ENCODE results near the gene FKBP1B. TPM values are rescaled to one million over a fixed set of nuclear protein-coding genes. Genes with fewer than 3 reads are reported as not detected.
A peak's percentile ranks its signal among the peaks of the same experiment; 100 is the strongest.

The FKBP1B gene
- total and polyA plus RNA-seq, 2 experiments from 2014 or later, result 43.1 to 46.3 TPM

DNA sequence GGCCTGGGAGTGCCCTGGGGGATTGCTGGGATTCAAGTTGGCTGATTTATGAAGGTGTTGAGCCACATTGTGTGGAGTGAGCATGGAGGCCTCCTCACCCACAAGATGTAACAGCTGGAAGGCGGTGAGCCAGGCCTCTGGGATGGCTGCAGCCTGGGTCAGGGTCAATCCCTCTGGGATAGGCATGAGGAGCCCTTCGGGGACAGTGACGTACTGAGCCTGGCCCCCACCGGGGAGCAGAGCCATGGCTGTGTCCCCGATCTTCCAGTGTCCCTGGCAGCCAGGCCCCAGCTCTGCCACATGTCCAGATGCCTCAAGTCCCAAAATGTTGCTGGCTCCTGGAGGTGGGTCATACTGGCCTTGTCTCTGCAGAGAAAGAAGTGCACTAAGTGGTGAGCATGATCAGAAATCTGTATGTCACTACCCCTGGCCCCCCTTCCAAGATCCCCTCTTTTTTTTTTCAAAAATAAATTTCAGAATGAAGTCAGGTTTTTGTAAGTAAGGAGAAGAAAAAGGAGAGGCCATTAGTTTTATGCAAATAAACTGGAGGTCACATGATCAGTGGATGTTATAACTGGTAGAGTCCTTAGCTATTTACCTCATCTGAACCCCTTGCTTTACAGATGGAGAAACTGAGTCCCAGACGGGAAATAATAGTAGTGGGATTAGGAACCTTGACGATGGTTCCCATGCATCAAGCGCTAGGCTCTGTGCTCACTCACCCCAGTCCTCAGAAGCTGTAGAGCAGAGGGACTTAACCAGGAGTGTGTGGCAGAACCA is 33.4 kb downstream of the FKBP1B start:
- TF ChIP-seq, protein P1, sequence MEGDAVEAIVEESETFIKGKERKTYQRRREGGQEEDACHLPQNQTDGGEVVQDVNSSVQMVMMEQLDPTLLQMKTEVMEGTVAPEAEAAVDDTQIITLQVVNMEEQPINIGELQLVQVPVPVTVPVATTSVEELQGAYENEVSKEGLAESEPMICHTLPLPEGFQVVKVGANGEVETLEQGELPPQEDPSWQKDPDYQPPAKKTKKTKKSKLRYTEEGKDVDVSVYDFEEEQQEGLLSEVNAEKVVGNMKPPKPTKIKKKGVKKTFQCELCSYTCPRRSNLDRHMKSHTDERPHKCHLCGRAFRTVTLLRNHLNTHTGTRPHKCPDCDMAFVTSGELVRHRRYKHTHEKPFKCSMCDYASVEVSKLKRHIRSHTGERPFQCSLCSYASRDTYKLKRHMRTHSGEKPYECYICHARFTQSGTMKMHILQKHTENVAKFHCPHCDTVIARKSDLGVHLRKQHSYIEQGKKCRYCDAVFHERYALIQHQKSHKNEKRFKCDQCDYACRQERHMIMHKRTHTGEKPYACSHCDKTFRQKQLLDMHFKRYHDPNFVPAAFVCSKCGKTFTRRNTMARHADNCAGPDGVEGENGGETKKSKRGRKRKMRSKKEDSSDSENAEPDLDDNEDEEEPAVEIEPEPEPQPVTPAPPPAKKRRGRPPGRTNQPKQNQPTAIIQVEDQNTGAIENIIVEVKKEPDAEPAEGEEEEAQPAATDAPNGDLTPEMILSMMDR (IDR thresholded peaks at IDR 0.05; ENCODE audit: low read depth, low read length), result no peak

DNA sequence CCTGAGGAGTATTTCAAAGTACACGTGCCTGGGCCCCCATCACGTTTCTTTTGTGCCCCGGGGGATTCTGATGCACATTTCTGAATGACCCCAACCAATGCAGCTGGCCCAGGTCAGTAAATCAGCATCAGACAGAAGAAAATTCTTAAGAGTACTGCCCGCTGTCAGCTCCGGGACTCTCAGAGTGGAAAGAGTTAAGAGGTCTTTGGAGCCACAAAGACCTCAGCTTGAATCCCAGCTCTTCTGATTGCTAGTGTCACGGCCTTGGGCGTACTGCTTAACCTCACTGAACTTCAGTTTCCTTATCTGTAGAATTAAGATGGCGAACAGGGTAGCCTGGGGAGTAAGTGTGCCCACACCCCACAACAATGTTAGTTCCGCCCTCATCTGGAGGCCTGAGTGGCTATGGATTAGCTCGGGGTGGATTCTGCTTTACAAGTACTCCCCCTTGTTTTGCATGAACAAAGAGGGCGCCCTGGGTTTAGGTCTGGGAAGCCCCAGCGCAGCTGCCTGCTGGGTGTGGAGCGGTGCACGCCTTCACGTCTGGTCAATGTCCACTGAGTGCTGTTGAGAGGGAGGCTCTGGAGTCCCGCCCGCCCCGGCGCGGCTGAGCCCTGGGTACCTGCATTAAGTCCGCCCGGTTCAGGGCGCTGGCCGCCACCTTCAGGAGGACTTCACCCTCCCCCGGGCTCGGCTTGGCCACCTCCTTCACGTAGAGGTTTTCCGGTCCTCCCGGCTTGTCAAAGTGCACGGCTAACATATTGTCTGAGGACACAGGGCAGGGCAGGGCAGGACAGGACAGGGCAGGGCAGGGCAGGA is 34.2 kb downstream of the FKBP1B start:
- Histone ChIP-seq H3K4me3 (peak overlapping the region; percentile 45), H3K27me3 (no peaks in the 10 kb centered on the region), H3K9me3 (ENCODE audit: low read depth) (no peaks in the 10 kb centered on the region), H3K27ac (peak overlapping the region; percentile 84), H3K4me1 (ENCODE audit: low read depth) (peaks cover 4% of the 10 kb centered on the region), H3K36me3 (peaks cover 3% of the 10 kb centered on the region)
- TF ChIP-seq, protein P1 (IDR thresholded peaks at IDR 0.05; ENCODE audit: low read depth, low read length), result no peak
- peak; percentile 87 to 95 for DNase-seq (ENCODE audit: low read depth in 1 of 2, low spot score in 1 of 2)

More for the DNA sequence above, 33.4 kb downstream of the FKBP1B start:
- Histone ChIP-seq H3K4me1 (ENCODE audit: low read depth) (peaks cover 4% of the 10 kb centered on the region), H3K27ac (peak overlapping the region; percentile 84), H3K27me3 (no peaks in the 10 kb centered on the region), H3K4me3 (peak overlapping the region; percentile 45), H3K36me3 (peaks cover 3% of the 10 kb centered on the region), H3K9me3 (ENCODE audit: low read depth) (no peaks in the 10 kb centered on the region)
- DNase-seq (ENCODE audit: low read depth in 1 of 2, low spot score in 1 of 2), result no peak

- Histone ChIP-seq H3K36me3 (peaks cover 3% of the 10 kb centered on the region), H3K4me1 (ENCODE audit: low read depth) (peaks cover 4% of the 10 kb centered on the region), H3K27ac (peak within 1 kb of the TSS; percentile 84), H3K4me3 (peak within 1 kb of the TSS; percentile 45), H3K27me3 (no peaks in the 10 kb centered on the region), H3K9me3 (ENCODE audit: low read depth) (no peaks in the 10 kb centered on the region)
- TF ChIP-seq, protein P1 (IDR thresholded peaks at IDR 0.05; ENCODE audit: low read depth, low read length), result peak; percentile 89
- DNase-seq (ENCODE audit: low read depth in 1 of 2, low spot score in 1 of 2), result peak; percentile 92 to 95
These were observed 35.1 kb downstream of the FKBP1B start, which contains the start of gene TP53I3 for GRCh38 chr2:24084386-24085199. Gene TP53I3, minus strand, starts transcription at chr2:24084834. Its CDS starts 508 bp downstream, at chr2:24084326.

DNA sequence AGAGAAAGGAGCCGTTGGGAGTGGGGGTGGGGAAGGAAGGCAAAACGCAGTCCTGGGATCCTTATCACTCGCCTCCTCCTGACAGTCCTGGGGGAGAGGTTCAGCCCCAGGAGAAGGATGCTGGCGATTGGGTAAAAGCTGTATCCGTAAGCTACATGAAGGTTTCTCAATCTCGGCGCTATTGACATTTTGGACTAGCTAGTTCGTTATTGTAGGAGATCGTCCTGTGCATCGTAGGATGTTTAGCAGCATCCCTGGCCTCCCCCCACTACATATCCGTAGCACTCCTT is 35.6 kb downstream of the FKBP1B start:
- H3K27ac ChIP-seq, result peak overlapping the region; percentile 84
- DNase-seq (ENCODE audit: low read depth in 1 of 2, low spot score in 1 of 2), result no peak
- TF ChIP-seq, protein P1 (IDR thresholded peaks at IDR 0.05; ENCODE audit: low read depth, low read length), result no peak

DNA sequence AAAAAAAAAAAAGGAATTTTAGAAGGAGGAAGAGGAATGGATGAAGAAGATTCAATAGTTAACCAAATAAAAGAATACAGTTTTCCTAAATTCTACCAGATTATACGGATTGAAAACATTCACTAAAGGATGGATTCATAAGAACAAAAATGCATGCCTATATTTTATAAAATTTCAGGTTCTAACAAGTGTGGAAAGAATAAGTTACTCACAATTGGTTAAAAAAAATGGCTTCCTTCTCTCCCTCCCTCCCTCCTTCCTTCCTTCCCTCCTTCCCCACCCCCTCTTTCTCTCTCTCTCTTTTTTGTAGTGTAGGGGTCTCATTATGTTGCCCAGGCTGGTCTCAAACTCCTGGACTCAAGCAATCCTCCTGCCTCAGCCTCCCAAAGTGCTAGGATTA is 36.7 kb downstream of the FKBP1B start:
- Histone ChIP-seq H3K4me3 (no peak overlapping the region), H3K27me3 (no peaks in the 10 kb centered on the region), H3K36me3 (peaks cover 3% of the 10 kb centered on the region), H3K4me1 (ENCODE audit: low read depth) (peaks cover 4% of the 10 kb centered on the region), H3K9me3 (ENCODE audit: low read depth) (no peaks in the 10 kb centered on the region), H3K27ac (no peak overlapping the region)
- TF ChIP-seq, protein P1 (IDR thresholded peaks at IDR 0.05; ENCODE audit: low read depth, low read length), result no peak
- no peak for DNase-seq (ENCODE audit: low read depth in 1 of 2, low spot score in 1 of 2)

More for the DNA sequence above, 35.6 kb downstream of the FKBP1B start:
- H3K4me3 ChIP-seq, result peak overlapping the region; percentile 45
- H3K36me3 ChIP-seq, result peaks cover 3% of the 10 kb centered on the region
- H3K9me3 ChIP-seq (ENCODE audit: low read depth), result no peaks in the 10 kb centered on the region
- no peaks in the 10 kb centered on the region for H3K27me3 ChIP-seq
- peaks cover 4% of the 10 kb centered on the region for H3K4me1 ChIP-seq (ENCODE audit: low read depth)

Data from cardiac muscle cell (in vitro differentiated cells and primary cell).